Activated CD8-positive, alpha-beta T cell treated with anti-CD3 and anti-CD28 coated beads for 36 hours (primary cell): ENCODE measurements around the gene LRRC8B. TPM values are rescaled to one million over a fixed set of nuclear protein-coding genes. Genes with fewer than 3 reads are reported as not detected.
"Not testable (repeated sequence)": the region's sequence is repeated elsewhere in the genome, so short reads cannot be mapped to it uniquely, and the experiment has no call there.

Experiments
- ATAC-seq: fragments of 200-7000 bp; cut with Tn5 transposase; one replicate; pipeline ENCODE4 v1.10.0; 2021; ENCODE audit warnings: mild to moderate bottlenecking, moderate library complexity
- CTCF ChIA-PET: fragments of 350-600 bp; sonication (Branson Sonifier 250); formaldehyde crosslinking; loops from one replicate; lab custom pipeline; 2021; ENCODE audit warnings: antibody characterized with exemption; lab: Charles Lee
- POLR2A ChIA-PET: fragments of 350-600 bp; sonication (Branson Sonifier 250); formaldehyde crosslinking; loops from one replicate; lab custom pipeline; 2021; ENCODE audit warnings: antibody characterized with exemption; lab: Charles Lee
- DNase-seq: peaks from one replicate; pipeline ENCODE4 v3.0.0-alpha.2; 2020
- H3K27ac Mint-ChIP-seq: one replicate; pipeline ENCODE4 v1.8.0; 2021; ENCODE audit warnings: mild to moderate bottlenecking, mixed read lengths
- H3K27me3 Mint-ChIP-seq: one replicate; pipeline ENCODE4 v1.8.0; 2021; ENCODE audit warnings: mixed read lengths
- H3K36me3 Mint-ChIP-seq: one replicate; pipeline ENCODE4 v1.8.0; 2021; ENCODE audit warnings: low read depth, mixed read lengths
- H3K4me1 Mint-ChIP-seq: one replicate; pipeline ENCODE4 v1.8.0; 2021; ENCODE audit warnings: low read depth, mixed read lengths
- H3K4me3 Mint-ChIP-seq: one replicate; pipeline ENCODE4 v1.8.0; 2021; ENCODE audit warnings: mild to moderate bottlenecking, moderate library complexity, mixed read lengths
- H3K9me3 Mint-ChIP-seq: one replicate; pipeline ENCODE4 v1.8.0; 2021; ENCODE audit warnings: mixed read lengths
- intact Hi-C: fragments of 100-400 bp; cut with micrococcal nuclease; formaldehyde crosslinking; loops from one replicate; pipeline ENCODE4 v1.10.0; 2022
- total RNA-seq, 2 experiments: library from RNA; stranded (reverse); gene quantifications; one replicate each; pipeline ENCODE4 v1.2.3, GENCODE V29; 2021
- TF ChIP-seq, protein P1 (sequence below): fragments of 200-600 bp; IDR thresholded peaks from one replicate; pipeline ENCODE4 v1.8.0; 2022; ENCODE audit warnings: antibody characterized with exemption, mild to moderate bottlenecking

LRRC8B gene
- total RNA-seq, 2 experiments from 2014 or later = 24.9 to 31.7 TPM

GRCh38 chr1:89629146-89629545 lies 104.5 kb downstream of the LRRC8B start:
- TF ChIP-seq, protein P1, sequence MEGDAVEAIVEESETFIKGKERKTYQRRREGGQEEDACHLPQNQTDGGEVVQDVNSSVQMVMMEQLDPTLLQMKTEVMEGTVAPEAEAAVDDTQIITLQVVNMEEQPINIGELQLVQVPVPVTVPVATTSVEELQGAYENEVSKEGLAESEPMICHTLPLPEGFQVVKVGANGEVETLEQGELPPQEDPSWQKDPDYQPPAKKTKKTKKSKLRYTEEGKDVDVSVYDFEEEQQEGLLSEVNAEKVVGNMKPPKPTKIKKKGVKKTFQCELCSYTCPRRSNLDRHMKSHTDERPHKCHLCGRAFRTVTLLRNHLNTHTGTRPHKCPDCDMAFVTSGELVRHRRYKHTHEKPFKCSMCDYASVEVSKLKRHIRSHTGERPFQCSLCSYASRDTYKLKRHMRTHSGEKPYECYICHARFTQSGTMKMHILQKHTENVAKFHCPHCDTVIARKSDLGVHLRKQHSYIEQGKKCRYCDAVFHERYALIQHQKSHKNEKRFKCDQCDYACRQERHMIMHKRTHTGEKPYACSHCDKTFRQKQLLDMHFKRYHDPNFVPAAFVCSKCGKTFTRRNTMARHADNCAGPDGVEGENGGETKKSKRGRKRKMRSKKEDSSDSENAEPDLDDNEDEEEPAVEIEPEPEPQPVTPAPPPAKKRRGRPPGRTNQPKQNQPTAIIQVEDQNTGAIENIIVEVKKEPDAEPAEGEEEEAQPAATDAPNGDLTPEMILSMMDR = no peak
- Mint-ChIP-seq H3K27me3 (no peaks in the 10 kb centered on the region), H3K9me3 (no peaks in the 10 kb centered on the region), H3K36me3 (peaks cover 33% of the 10 kb centered on the region), H3K27ac (peak overlapping the region; percentile 81), H3K4me1 (peaks cover 70% of the 10 kb centered on the region), H3K4me3 (no peak overlapping the region)
- ChIA-PET CTCF (interaction anchor here (1.2 to 10.4 kb wide), 9 partner anchors 8 to 152 kb away, joined by 3 to 147 read pairs (median 27); no protein-coding TSS in a partner anchor), POLR2A (interaction anchor here (0.9 to 1.2 kb wide), 4 partner anchors 15 to 133 kb away, joined by 3 to 4 read pairs (median 4); no protein-coding TSS in a partner anchor)
- intact Hi-C loops = no loop called here
- DNase-seq (no peak), ATAC-seq (no peak)

DNA sequence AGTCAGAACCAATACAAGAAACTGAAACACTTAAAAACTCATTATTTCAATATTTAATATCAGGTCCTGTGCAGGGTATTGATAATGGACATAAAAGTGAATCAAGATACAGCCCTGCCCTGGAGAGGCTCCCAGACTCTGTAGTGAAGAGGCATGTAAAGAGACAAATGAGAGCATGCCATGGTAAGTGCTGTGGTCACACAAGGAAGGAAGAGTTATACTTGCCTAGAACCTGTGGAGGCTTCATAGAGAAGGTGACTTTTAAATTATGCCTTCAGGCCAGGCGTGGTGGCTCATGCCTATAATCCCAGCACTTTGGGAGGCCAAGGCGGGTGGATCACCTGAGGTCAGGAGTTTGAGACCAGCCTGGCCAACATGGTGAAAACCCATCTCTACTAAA lies 105.0 kb downstream of the LRRC8B start:
- intact Hi-C loops, ATAC-seq, DNase-seq, H3K9me3 Mint-ChIP-seq, H3K4me3 Mint-ChIP-seq, H3K27me3 Mint-ChIP-seq: not testable (repeated sequence)
- POLR2A ChIA-PET = interaction anchor here (0.9 to 7.7 kb wide), 6 partner anchors 20 to 213 kb away, joined by 3 to 73 read pairs (median 4); no protein-coding TSS in a partner anchor
- Mint-ChIP-seq H3K4me1 (peaks cover 70% of the 10 kb centered on the region), H3K27ac (peak overlapping the region; percentile 62), H3K36me3 (peaks cover 36% of the 10 kb centered on the region)
- CTCF ChIA-PET = interaction anchor here (1.2 to 10.4 kb wide), 12 partner anchors 8 to 152 kb away, joined by 3 to 147 read pairs (median 12); no protein-coding TSS in a partner anchor

DNA sequence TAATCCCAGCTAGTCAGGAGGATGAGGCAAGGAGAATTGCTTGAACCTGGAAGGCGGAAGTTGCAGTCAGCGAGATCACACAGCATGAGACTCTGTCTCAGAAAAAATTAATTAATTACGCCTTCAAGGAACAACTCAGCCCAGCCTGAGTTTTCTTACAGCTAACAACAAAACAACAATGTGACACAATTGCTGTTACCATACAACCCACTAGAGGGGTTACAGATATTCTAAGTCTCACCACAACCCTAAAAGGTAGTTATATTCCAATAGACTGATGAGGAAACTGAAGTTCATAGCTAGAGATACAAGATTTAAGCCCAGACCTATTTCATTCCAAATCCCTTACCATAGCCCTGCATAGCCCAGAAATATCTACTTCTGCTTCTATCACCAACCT lies 105.4 kb downstream of the LRRC8B start:
- CTCF ChIA-PET = interaction anchor here (1.2 to 10.4 kb wide), 16 partner anchors 7 to 151 kb away, joined by 3 to 147 read pairs (median 8); no protein-coding TSS in a partner anchor
- POLR2A ChIA-PET = interaction anchor here (1.2 to 7.7 kb wide), 7 partner anchors 11 to 213 kb away, joined by 3 to 76 read pairs (median 4); no protein-coding TSS in a partner anchor
- DNase-seq = no peak
- TF ChIP-seq, protein P1 = peak; percentile 24
- intact Hi-C loops = loop anchor here (2.0 to 10.0 kb wide), 4 partner anchors 21 to 355 kb away; no protein-coding TSS in a partner anchor
- Mint-ChIP-seq H3K4me3 (peak overlapping the region; percentile 14), H3K9me3 (no peaks in the 10 kb centered on the region), H3K4me1 (peaks cover 69% of the 10 kb centered on the region), H3K27ac (peak overlapping the region; percentile 62), H3K36me3 (peaks cover 35% of the 10 kb centered on the region), H3K27me3 (no peaks in the 10 kb centered on the region)
- ATAC-seq = no peak

GRCh38 chr1:89631816-89632656 lies 107.4 kb downstream of the LRRC8B start:
- intact Hi-C loops = loop anchor here (1.0 to 10.0 kb wide), 6 partner anchors 23 to 353 kb away; no protein-coding TSS in a partner anchor
- TF ChIP-seq, protein P1 = no peak
- ATAC-seq (no peak), DNase-seq (no peak)
- H3K36me3 Mint-ChIP-seq = peaks cover 40% of the 10 kb centered on the region
- ChIA-PET CTCF (interaction anchor here (0.6 to 10.4 kb wide), 20 partner anchors 9 to 151 kb away, joined by 3 to 147 read pairs (median 6); no protein-coding TSS in a partner anchor), POLR2A (interaction anchor here (0.6 to 7.7 kb wide), 22 partner anchors 7 to 321 kb away, joined by 3 to 76 read pairs (median 4); partner anchors contain the start of gene LRRC8D)
- H3K27ac Mint-ChIP-seq = peak overlapping the region; percentile 96
- peak overlapping the region; percentile 93 for H3K4me3 Mint-ChIP-seq
- H3K4me1 Mint-ChIP-seq = peaks cover 68% of the 10 kb centered on the region
- no peaks in the 10 kb centered on the region for H3K27me3 Mint-ChIP-seq
- no peaks in the 10 kb centered on the region for H3K9me3 Mint-ChIP-seq

- POLR2A ChIA-PET = interaction anchor here (0.6 to 7.7 kb wide), 22 partner anchors 8 to 322 kb away, joined by 3 to 76 read pairs (median 4); partner anchors contain the start of gene LRRC8D
- H3K4me1 Mint-ChIP-seq = peaks cover 68% of the 10 kb centered on the region
- intact Hi-C loops = loop anchor here (1.0 to 10.0 kb wide), 5 partner anchors 40 to 352 kb away; no protein-coding TSS in a partner anchor
- DNase-seq (peak; percentile 90), ATAC-seq (peak; percentile 81)
- no peaks in the 10 kb centered on the region for H3K9me3 Mint-ChIP-seq
- no peaks in the 10 kb centered on the region for H3K27me3 Mint-ChIP-seq
- CTCF ChIA-PET = interaction anchor here (0.6 to 10.4 kb wide), 22 partner anchors 10 to 151 kb away, joined by 3 to 147 read pairs (median 4); no protein-coding TSS in a partner anchor
- peaks cover 47% of the 10 kb centered on the region for H3K36me3 Mint-ChIP-seq
- TF ChIP-seq, protein P1 = peak; percentile 43
- peak within 1 kb of the TSS; percentile 93 for H3K4me3 Mint-ChIP-seq
- H3K27ac Mint-ChIP-seq = peak within 1 kb of the TSS; percentile 96
Observed at GRCh38 chr1:89632657-89633247, 108.1 kb downstream of the LRRC8B start, which contains the start of gene LRRC8C. Gene LRRC8C, plus strand, starts transcription at chr1:89633120. Its CDS starts 53,354 bp downstream, at chr1:89686474.
